ENCODE measurements around the gene EML1. TPM values are rescaled to one million over a fixed set of nuclear protein-coding genes. Genes with fewer than 3 reads are reported as not detected.

The EML1 gene
- total RNA-seq, 1 donor from 2014 or later, result 37.6 TPM

DNA sequence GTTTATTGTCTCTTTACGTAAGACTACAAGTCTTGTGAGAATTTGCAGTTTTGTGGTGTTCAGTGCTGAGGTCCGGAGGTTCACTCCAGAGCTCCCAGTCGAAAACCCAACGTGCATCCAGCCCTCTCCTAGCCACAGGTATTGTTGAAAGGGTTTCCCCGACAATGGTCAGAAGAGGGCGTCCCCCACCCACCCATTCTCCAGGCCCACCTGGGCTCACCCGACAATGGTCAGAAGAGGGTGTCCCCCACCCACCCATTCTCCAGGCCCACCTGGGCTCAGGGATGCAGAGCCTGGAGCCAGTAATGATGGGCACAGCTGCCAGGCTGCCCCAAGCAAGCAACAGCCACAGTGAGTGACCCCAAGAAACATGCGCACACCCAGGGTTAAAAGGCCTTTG is 145.2 kb downstream of the EML1 start:
- Histone ChIP-seq H3K27me3 (ENCODE audit: control insufficient read depth in 3 of 3, insufficient read depth in 3 of 3, low read length in 3 of 3) (no peaks in the 10 kb centered on the region), H3K9ac (ENCODE audit: low read depth in 1 of 3, low read length in 3 of 3) (no peak overlapping the region), H3K4me3 (ENCODE audit: low read length in 3 of 3) (no peak overlapping the region), H3K9me3 (ENCODE audit: control insufficient read depth in 3 of 3, low read length in 3 of 3) (no peaks in the 10 kb centered on the region), H3K4me1 (ENCODE audit: control insufficient read depth in 3 of 3, insufficient read depth in 3 of 3, low read length in 3 of 3) (no peaks in the 10 kb centered on the region), H3K36me3 (ENCODE audit: control insufficient read depth in 3 of 3, insufficient read depth in 3 of 3, low read length in 3 of 3) (peaks cover 42 to 64% (median 48%) of the 10 kb centered on the region in 3 donors), H3K27ac (ENCODE audit: low read depth, low read length) (no peak overlapping the region)

DNA sequence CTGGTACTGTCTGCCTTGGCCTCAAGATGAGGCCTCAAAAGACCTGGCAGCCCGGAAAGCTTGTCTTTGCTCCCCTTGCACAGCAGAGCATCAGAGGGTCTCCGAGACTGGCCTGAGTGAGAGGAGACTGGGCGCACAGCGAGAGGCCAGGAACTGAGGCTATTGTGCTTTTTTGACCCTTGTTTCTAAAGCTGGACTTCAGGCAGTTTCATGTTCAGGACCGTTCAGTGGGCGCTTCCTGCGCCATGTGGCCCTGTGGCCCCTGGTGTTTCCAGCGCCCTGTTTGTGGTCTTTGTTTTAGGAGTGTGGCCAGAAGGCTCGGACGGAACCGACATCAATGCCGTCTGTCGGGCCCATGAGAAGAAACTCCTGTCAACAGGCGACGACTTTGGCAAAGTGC is 145.7 kb downstream of the EML1 start:
- Histone ChIP-seq H3K27ac (ENCODE audit: low read depth, low read length) (no peak overlapping the region), H3K9ac (ENCODE audit: low read depth in 1 of 3, low read length in 3 of 3) (no peak overlapping the region), H3K36me3 (ENCODE audit: control insufficient read depth in 3 of 3, insufficient read depth in 3 of 3, low read length in 3 of 3) (peaks cover 42 to 64% (median 48%) of the 10 kb centered on the region in 3 donors), H3K9me3 (ENCODE audit: control insufficient read depth in 3 of 3, low read length in 3 of 3) (no peaks in the 10 kb centered on the region), H3K4me3 (ENCODE audit: low read length in 3 of 3) (no peak overlapping the region), H3K4me1 (ENCODE audit: control insufficient read depth in 3 of 3, insufficient read depth in 3 of 3, low read length in 3 of 3) (no peaks in the 10 kb centered on the region), H3K27me3 (ENCODE audit: control insufficient read depth in 3 of 3, insufficient read depth in 3 of 3, low read length in 3 of 3) (no peaks in the 10 kb centered on the region)

DNA sequence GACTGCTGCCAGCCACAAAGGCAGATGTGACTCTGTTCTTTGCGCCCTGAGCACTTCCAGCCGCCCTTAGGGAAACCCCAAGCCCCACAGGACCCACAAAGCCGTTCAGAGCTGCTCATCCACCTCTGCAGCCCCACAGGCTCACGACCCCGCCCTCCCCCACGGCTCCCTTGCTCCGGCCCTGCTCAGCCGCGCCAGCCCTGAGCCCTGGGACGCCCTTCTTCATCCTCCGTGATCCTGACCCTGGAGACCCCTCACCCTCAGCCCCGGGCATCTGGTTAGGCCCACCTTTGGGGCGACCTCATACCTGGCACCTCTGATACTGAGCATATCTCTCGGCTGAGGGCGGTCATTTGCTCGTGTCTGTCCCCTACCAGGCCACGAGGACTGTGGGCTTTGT is 146.2 kb downstream of the EML1 start:
- H3K4me3 ChIP-seq (ENCODE audit: low read length in 3 of 3), result no peak overlapping the region
- H3K27me3 ChIP-seq (ENCODE audit: control insufficient read depth in 3 of 3, insufficient read depth in 3 of 3, low read length in 3 of 3), result no peaks in the 10 kb centered on the region
- no peaks in the 10 kb centered on the region for H3K4me1 ChIP-seq (ENCODE audit: control insufficient read depth in 3 of 3, insufficient read depth in 3 of 3, low read length in 3 of 3)
- H3K9ac ChIP-seq (ENCODE audit: low read depth in 1 of 3, low read length in 3 of 3), result no peak overlapping the region
- no peaks in the 10 kb centered on the region for H3K9me3 ChIP-seq (ENCODE audit: control insufficient read depth in 3 of 3, low read length in 3 of 3)
- H3K27ac ChIP-seq (ENCODE audit: low read depth, low read length), result no peak overlapping the region
- peaks cover 42 to 64% (median 51%) of the 10 kb centered on the region in 3 donors for H3K36me3 ChIP-seq (ENCODE audit: control insufficient read depth in 3 of 3, insufficient read depth in 3 of 3, low read length in 3 of 3)

DNA sequence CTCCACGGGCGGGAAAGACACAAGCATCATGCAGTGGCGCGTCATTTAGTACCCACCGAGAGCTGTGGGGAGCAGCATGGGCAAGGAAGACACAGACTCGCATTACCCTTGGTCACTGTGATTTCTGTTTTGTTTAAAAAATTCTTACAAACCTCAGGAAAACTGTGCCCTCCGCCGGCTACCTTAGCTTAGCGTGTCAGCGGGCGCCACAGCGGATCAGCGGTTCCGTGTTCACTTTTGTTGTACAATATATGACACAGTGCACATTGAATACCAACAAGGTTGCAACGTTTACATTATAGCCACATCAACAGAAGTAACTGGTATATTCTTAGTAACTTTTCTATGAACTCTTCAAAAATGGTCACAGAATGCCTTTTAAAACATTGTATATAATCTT is 146.9 kb downstream of the EML1 start:
- no peak overlapping the region for H3K4me3 ChIP-seq (ENCODE audit: low read length in 3 of 3)
- H3K9ac ChIP-seq (ENCODE audit: low read depth in 1 of 3, low read length in 3 of 3), result no peak overlapping the region
- no peaks in the 10 kb centered on the region for H3K27me3 ChIP-seq (ENCODE audit: control insufficient read depth in 3 of 3, insufficient read depth in 3 of 3, low read length in 3 of 3)
- no peaks in the 10 kb centered on the region for H3K4me1 ChIP-seq (ENCODE audit: control insufficient read depth in 3 of 3, insufficient read depth in 3 of 3, low read length in 3 of 3)
- H3K27ac ChIP-seq (ENCODE audit: low read depth, low read length), result no peak overlapping the region
- H3K36me3 ChIP-seq (ENCODE audit: control insufficient read depth in 3 of 3, insufficient read depth in 3 of 3, low read length in 3 of 3), result peaks cover 42 to 61% (median 51%) of the 10 kb centered on the region in 3 donors
- H3K9me3 ChIP-seq (ENCODE audit: control insufficient read depth in 3 of 3, low read length in 3 of 3), result no peaks in the 10 kb centered on the region

DNA sequence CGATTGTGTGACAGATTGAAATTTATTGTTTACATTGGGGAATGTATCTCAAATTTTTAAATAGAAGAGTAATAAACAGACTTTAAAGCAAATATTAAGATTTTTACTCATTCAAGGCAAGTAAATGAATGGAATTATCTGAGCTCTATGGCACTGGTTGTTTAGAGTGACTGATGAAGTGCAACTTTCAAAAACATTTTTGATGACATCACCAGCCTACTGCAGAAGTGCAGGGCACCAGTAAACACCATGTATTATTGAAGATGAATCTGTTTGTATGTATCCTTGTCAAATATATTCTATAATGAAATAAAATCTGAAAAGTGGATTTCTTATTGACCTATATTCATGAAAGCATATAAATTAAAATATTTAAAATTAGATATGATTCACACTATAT is 148.0 kb downstream of the EML1 start:
- no peak overlapping the region for H3K4me3 ChIP-seq (ENCODE audit: low read length in 3 of 3)
- peaks cover 39 to 56% (median 48%) of the 10 kb centered on the region in 3 donors for H3K36me3 ChIP-seq (ENCODE audit: control insufficient read depth in 3 of 3, insufficient read depth in 3 of 3, low read length in 3 of 3)
- H3K9me3 ChIP-seq (ENCODE audit: control insufficient read depth in 3 of 3, low read length in 3 of 3), result no peaks in the 10 kb centered on the region
- H3K27me3 ChIP-seq (ENCODE audit: control insufficient read depth in 3 of 3, insufficient read depth in 3 of 3, low read length in 3 of 3), result no peaks in the 10 kb centered on the region
- H3K9ac ChIP-seq (ENCODE audit: low read depth in 1 of 3, low read length in 3 of 3), result no peak overlapping the region
- H3K27ac ChIP-seq (ENCODE audit: low read depth, low read length), result no peak overlapping the region
- peaks cover 0 to 2% (median under 1%) of the 10 kb centered on the region in 3 donors for H3K4me1 ChIP-seq (ENCODE audit: control insufficient read depth in 3 of 3, insufficient read depth in 3 of 3, low read length in 3 of 3)

DNA sequence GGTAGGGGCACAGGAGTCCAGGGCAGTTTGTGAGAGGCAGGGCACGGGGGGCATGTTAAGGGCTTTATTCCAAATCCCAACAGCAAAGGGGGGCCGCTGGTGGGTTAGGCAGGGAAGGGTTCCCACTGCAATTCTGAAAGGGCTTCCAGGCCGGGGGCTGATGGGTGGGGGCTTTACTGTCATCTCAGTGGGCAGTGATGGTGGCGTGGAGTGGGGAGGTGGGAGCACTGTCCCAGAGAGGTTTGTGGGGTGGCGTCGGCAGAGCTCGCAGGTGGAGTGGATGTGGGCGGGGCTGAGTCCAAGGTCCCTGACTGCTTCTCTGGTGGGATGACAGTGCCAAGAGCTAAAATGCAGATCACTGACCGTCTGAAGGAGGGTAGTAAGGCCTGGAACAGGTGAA is 150.4 kb downstream of the EML1 start:
- Histone ChIP-seq H3K9me3 (ENCODE audit: control insufficient read depth in 3 of 3, low read length in 3 of 3) (no peaks in the 10 kb centered on the region), H3K27me3 (ENCODE audit: control insufficient read depth in 3 of 3, insufficient read depth in 3 of 3, low read length in 3 of 3) (no peaks in the 10 kb centered on the region), H3K9ac (ENCODE audit: low read depth in 1 of 3, low read length in 3 of 3) (no peak overlapping the region), H3K27ac (ENCODE audit: low read depth, low read length) (no peak overlapping the region), H3K4me1 (ENCODE audit: control insufficient read depth in 3 of 3, insufficient read depth in 3 of 3, low read length in 3 of 3) (peaks cover 8 to 17% (median 9%) of the 10 kb centered on the region in 3 donors), H3K36me3 (ENCODE audit: control insufficient read depth in 3 of 3, insufficient read depth in 3 of 3, low read length in 3 of 3) (peaks cover 28 to 35% (median 30%) of the 10 kb centered on the region in 3 donors), H3K4me3 (ENCODE audit: low read length in 3 of 3) (no peak overlapping the region)

DNA sequence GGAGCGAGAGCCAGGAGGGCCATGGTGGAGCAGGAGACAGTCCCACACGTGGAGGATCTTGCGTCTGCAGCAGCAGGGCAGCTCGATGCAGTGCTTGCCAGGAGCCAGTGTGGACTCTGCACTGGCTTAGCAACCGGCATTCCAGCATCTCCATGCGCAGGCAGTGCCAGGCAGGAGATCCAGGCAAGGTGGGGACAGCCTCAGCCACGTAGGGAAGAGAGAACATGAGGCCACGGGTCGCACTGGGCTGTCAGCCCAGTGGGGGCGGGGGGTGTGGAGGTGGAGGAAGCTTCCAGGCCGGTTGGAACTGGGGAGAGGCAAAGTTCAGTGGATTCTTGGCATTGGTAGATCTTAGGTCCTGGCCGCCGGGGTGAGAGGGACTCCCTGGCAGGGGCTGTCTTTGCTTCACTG is 151.0 kb downstream of the EML1 start:
- Histone ChIP-seq H3K27me3 (ENCODE audit: control insufficient read depth in 3 of 3, insufficient read depth in 3 of 3, low read length in 3 of 3) (no peaks in the 10 kb centered on the region), H3K9me3 (ENCODE audit: control insufficient read depth in 3 of 3, low read length in 3 of 3) (no peaks in the 10 kb centered on the region)

DNA sequence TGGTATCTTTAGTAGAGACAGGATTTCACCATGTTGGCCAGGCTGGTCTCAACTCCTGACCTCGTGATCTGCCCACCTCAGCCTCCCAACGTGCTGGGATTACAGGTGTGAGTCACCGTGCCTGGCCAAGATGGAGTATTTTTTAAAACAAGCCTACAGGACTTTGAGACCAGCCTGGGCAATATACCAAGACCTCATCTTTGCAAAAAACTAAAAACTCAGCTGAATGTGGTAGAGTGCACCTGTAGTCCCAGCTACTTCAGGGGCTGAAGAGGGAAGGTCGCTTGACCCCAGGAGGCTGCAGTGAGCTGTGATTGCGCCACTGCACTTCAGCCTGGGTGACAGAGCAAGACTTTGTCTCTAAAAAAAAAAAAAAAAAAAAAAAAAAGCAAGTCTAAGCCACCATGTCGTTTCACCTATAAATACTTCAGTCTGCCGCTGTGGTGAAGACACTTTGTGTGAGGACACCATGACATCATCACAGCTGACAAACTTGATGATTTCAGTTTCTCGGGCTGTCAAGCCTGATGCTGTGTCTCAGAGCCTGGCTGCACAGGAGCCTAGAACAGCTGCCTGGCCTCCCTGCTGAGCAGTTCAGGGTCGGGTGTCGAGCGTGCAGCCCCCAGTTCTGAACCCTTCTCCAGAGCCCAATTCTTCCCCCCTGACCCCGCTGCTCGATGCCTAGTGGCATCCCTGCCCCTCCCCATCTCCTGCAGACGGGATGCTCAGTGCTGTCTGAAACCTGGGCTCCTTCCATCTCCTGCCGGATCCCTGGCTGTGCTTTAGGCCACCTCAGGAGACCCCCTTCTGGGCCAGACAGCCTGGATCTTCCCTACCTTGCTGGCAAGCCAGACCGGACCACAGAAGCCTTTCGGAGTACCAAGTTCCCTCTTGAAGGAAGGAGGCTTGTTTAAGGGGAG is 152.8 kb downstream of the EML1 start:
- Histone ChIP-seq H3K9ac (ENCODE audit: low read depth in 1 of 3, low read length in 3 of 3) (peak overlapping the region in 2 of 3 donors; percentile 23 to 40), H3K27ac (ENCODE audit: low read depth, low read length) (no peak overlapping the region), H3K36me3 (ENCODE audit: control insufficient read depth in 3 of 3, insufficient read depth in 3 of 3, low read length in 3 of 3) (peaks cover 9 to 12% (median 12%) of the 10 kb centered on the region in 3 donors), H3K27me3 (ENCODE audit: control insufficient read depth in 3 of 3, insufficient read depth in 3 of 3, low read length in 3 of 3) (peaks cover 5 to 13% (median 9%) of the 10 kb centered on the region in 3 donors), H3K4me1 (ENCODE audit: control insufficient read depth in 3 of 3, insufficient read depth in 3 of 3, low read length in 3 of 3) (peaks cover 8 to 33% (median 9%) of the 10 kb centered on the region in 3 donors), H3K4me3 (ENCODE audit: low read length in 3 of 3) (no peak overlapping the region), H3K9me3 (ENCODE audit: control insufficient read depth in 3 of 3, low read length in 3 of 3) (no peaks in the 10 kb centered on the region)

More for the DNA sequence above, 151.0 kb downstream of the EML1 start:
- no peak overlapping the region for H3K4me3 ChIP-seq (ENCODE audit: low read length in 3 of 3)
- peaks cover 8 to 22% (median 9%) of the 10 kb centered on the region in 3 donors for H3K4me1 ChIP-seq (ENCODE audit: control insufficient read depth in 3 of 3, insufficient read depth in 3 of 3, low read length in 3 of 3)
- H3K36me3 ChIP-seq (ENCODE audit: control insufficient read depth in 3 of 3, insufficient read depth in 3 of 3, low read length in 3 of 3), result peaks cover 22 to 29% (median 24%) of the 10 kb centered on the region in 3 donors
- H3K27ac ChIP-seq (ENCODE audit: low read depth, low read length), result no peak overlapping the region
- no peak overlapping the region for H3K9ac ChIP-seq (ENCODE audit: low read depth in 1 of 3, low read length in 3 of 3)

DNA sequence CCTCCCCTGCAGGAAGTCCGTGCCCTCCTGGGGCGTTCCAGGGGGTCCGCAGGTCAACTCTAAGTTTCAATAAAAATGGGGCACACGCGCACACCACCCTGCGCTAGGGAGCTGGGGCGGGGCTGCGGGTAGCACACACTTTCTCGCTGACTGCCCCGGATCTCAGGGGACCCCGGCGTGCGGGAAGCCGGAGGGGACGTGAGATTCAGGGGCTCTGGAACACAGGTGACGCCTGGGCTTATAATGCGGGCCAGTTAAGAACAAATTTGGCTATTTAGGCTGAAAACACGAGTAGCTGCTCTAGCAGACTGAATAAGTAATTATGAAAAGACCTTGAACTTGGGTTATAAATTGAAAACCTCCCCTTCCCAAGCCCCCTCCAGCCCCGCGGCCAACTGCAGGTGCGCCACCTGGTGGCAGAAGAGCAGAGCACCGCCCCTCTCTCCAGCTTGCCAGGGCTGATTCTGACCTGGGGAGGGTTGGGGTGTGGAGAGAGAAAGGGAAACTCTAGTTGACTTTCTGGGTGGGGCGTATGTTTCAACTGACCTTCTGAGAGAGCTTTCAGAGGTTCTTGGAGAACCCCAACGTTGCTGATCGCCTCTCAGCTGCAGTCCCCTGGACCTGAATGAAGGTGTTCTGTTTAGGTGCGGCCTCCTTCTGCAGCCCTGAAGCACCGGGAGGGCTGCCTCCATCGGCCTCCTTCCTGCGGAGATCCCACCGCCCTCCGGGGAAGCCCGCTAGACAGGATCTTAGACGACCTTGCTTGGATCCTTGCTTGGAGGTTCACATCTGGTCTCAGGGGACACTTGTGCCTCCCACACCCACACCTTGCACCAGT is 153.7 kb downstream of the EML1 start:
- Histone ChIP-seq H3K36me3 (ENCODE audit: control insufficient read depth in 3 of 3, insufficient read depth in 3 of 3, low read length in 3 of 3) (peaks cover 8 to 12% (median 8%) of the 10 kb centered on the region in 3 donors), H3K4me1 (ENCODE audit: control insufficient read depth in 3 of 3, insufficient read depth in 3 of 3, low read length in 3 of 3) (peaks cover 8 to 33% (median 9%) of the 10 kb centered on the region in 3 donors), H3K27ac (ENCODE audit: low read depth, low read length) (peak overlapping the region; percentile 20), H3K27me3 (ENCODE audit: control insufficient read depth in 3 of 3, insufficient read depth in 3 of 3, low read length in 3 of 3) (peaks cover 9 to 20% (median 14%) of the 10 kb centered on the region in 3 donors), H3K4me3 (ENCODE audit: low read length in 3 of 3) (no peak overlapping the region), H3K9me3 (ENCODE audit: control insufficient read depth in 3 of 3, low read length in 3 of 3) (no peaks in the 10 kb centered on the region), H3K9ac (ENCODE audit: low read depth in 1 of 3, low read length in 3 of 3) (peak overlapping the region in 2 of 3 donors; percentile 23 to 40)
